Neural cell (in vitro differentiated cells): ENCODE measurements around the gene AP3S2.

Experiments used
- CTCF ChIP-seq: fragments of 450-650 bp; IDR thresholded peaks from 2 replicates; pipeline ENCODE4 v1.5.1; 2014; ENCODE audit warnings: antibody characterized with exemption, mild to moderate bottlenecking, moderate library complexity; ENCODE audit not compliant: poor library complexity, severe bottlenecking
- EZH2 ChIP-seq: fragments of 200-600, 300-800 bp; shearing (Covaris generic), sonication (generic); IDR thresholded peaks from 2 replicates; pipeline ENCODE4 v1.6.1; 2014; ENCODE audit warnings: antibody characterized with exemption, low read length, borderline replicate concordance, mild to moderate bottlenecking; ENCODE audit not compliant: insufficient read depth, poor library complexity, severe bottlenecking
- TAF1 ChIP-seq: IDR thresholded peaks from 2 replicates; pipeline ENCODE4 v1.6.1; 2012; ENCODE audit warnings: low read depth

- TF ChIP-seq TAF1 (no peak), CTCF (no peak), EZH2 (no peak)
These were observed 109.2 kb downstream of the AP3S2 start for GRCh38 chr15:89784686-89784960.
